Stromal cell of bone marrow (primary cell): ENCODE measurements around the gene GTF2A1.

ENCODE experiments used
- DNase-seq: peaks from one replicate; pipeline ENCODE4 v3.0.0-alpha.2; 2012; ENCODE audit warnings: low read depth

GTF2A1 gene

DNA sequence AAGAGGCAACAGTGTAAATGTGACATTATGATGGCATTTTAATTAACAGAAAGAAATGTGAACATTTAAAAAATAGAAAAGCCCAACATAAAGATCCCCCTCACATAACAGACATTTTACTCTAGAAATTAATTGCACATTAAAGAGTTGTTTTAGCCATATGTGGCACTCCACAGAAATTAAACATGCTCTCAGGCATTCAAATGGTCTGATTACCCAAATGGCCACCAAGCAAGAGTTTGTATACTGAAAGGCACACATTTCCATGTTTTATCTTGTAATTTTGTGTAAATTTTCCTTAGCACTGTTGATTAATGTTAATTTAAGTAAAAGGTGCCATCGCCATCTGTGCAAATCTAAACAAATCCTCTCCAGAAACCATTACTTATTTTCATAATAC is 43.5 kb downstream of the GTF2A1 start:
- DNase-seq, result no peak

DNA sequence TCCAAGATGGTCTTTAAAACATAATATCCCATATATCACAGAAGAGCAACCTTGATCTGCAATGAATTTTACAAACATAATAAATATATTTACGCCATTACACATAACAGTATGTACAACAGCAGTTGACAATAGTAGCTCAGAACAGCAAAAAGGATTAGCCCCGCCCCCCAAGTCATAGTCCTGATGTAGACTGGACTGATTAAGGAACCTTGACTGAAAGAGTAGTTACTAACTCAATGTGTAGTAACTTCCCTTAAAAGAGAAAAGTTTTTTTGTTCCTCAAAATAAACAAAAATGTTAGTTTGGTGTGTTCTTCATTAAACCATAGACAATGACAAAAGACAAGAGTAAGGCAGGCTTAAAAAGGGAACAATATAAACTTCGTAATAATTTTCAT is 44.5 kb downstream of the GTF2A1 start:
- no peak for DNase-seq

DNA sequence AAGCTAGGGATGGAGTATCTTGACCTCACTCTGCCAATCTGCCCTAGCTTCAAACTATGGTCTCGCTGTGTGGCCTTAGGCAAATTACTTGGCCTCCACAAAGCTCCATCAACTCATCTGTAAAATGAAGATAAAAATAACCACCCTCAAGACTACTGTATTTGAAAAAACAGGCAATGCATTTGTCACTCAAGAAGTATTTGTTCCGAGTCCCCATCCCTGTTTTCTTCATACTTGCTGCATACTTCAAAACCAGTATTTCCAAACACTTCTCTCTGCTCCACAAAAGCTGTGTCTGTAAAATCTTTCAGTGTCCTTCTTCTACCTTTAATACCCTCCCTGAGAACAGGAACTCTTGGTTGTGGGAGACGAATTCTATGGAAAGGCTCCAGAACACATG is 47.9 kb downstream of the GTF2A1 start:
- no peak for DNase-seq

DNA sequence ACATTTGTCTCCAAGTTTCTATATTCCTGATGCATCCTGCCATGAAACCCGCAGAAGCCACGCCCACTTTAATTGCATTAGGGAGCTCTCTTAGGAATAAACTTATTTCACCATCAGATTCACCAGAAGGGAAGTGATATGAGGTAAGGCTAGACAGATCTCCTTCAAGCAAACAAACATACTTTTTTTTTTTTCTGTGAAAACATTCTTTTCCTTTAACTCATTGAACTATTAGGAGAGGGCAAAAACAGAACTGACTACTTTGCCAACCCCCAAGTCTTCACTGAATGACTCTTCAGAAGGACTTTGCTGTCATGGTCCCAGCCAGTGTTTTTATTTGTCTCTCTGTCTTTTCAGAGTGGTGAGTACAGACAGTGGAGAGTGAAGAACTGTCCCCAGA is 48.4 kb downstream of the GTF2A1 start:
- DNase-seq, result no peak

DNA sequence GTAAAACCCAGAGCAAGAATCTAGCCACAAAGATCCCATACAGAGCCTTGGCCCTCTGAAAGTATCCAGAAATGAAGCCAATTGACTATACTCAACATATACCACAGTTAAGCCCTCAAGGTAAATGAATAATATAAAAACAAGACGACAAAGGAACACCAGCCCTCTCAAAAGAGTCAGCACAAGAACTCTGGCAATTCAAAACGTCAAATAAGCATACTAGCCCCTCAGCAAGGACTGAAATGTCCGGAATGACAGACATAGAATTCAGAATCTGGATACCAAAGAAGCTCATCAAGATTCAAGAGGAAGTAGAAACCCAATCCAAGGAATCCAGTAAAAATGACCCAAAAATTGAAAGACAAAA is 49.9 kb downstream of the GTF2A1 start:
- no peak for DNase-seq

DNA sequence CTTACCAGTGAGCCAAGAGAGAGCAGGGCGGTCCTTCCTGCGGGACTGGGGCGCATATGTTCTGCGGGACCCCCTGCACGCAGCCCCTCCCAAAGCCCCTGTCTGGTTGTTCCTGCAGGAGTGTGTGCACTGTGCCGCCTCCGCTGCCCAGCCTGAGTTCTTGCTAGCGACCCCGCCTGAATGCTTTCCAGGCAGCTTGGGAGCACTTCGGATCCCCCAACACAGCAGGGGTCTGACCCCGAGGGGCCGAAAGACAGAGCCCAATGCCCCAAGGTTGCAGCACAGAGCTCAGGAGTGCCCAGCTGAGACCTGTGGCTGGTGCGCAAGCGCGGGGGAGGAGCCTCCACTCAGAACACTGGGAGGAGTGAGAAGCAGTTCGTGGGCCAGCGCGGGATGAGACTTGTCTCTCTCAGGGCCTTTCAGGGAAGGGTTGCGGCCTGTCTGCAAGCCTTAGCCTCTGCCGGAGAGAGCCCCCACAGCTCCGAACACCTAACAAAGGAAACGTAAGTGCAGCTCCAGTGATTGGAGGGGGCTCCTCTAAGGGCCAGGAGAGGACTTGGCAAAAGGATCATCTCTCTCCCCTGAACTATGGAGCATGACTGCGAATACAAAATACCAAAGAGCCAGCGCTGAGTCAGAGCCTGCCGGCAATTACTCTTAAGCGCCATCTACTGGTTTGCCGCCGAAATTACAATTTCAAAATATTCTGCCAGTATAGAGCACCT is 50.5 kb downstream of the GTF2A1 start:
- DNase-seq, result peak; percentile 85

DNA sequence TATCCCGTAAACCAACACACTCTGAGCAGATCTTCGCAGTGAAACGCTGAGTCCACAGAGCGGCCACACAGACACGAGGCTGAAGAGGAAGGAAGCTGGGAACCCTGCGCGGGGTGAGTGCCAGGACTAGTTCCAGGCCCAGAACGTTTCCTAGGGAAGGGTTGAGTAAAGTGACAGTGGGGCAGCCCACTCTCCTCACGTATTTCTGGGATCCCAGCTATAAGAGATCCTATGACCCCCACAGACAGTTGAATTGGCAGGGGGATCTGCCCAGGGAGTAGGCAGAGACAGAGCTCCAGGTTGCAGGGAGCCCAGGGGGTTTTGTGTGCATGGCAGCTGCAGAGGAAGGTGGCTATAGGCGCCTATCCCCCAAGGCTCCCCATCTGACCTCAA is 51.1 kb downstream of the GTF2A1 start:
- no peak for DNase-seq

DNA sequence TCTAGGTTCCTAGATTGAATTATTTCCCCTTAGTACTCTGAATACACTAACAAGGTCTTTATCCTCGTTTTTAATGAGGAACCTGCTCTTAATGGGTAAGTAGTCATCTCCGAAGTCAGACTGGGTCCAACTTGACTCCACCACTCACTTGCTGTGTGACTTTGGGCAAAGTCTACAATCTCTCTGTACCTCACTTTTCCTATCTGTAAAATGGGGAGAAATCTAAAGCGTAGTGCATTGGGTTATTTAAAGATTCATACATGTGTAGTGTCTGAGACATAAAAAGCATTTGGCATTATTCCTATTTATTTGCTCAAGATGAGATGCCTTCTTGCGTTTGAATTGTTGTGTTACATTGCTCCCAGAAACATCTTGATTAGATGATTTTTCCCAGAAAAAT is 51.5 kb downstream of the GTF2A1 start:
- no peak for DNase-seq

DNA sequence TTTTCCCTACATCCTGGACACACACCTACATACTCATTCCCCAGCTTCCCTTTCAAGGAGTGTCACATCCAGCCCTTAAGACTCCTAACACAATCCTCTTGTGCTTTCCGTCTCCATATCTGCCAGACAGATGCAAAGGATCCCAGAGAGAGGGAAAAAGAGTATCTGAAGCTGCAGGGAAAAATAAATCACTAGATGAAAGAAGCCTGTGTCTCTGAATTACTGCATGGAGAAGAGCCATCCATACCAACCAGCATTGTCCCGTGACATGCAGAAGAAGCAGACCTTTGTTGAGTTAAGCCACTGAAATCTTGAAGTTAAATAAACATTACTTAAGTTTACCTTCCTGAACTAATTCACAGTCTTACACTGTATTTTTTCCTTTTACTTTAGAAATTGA is 54.6 kb downstream of the GTF2A1 start:
- DNase-seq, result no peak

DNA sequence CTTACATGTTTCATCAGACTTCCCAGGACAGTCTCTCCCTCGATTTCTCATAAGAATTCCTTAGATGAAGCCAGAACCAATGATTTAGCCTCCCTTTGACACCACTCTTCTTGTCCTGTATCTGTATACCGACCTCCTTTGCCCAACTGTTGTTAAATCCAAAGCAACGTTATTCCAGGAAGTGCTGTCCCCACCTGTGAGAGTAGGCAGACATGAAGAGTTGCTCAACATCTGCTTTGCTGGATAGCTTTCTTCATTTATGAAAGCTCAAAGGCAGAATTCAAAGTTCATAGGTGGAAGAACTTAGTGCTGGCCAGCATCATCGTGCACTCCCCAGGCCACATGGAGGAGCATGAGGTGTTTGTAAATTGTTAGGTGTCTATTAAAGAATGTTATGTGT is 55.6 kb downstream of the GTF2A1 start:
- no peak for DNase-seq

DNA sequence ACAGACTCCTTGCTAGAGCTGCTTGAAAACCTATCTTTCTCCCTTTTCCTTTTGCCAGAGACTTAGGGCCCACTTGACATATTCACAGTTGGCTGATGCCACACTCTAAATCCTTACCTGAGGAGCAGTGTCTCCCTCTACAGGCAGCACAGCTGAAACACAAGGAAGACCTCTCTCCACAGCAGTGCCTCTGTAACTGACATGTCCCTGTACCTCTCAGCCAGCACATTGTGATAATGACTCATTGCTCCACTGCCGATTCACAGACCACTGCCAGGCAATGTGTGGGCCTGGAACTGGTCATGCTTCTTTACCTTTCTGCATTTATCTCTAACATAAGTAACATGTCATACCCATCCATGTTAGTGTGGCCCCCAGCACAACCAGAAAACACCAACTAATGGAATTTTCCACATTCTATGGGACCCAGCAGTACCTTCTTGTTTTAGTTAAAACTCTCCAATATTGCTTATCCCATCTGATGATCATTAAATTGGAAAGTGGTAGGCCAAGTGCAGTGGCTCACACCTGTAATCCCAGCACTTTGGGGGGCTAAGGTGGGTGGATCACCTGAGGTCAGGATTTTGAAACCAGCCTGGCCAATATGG is 56.5 kb downstream of the GTF2A1 start:
- DNase-seq, result peak; percentile 62

DNA sequence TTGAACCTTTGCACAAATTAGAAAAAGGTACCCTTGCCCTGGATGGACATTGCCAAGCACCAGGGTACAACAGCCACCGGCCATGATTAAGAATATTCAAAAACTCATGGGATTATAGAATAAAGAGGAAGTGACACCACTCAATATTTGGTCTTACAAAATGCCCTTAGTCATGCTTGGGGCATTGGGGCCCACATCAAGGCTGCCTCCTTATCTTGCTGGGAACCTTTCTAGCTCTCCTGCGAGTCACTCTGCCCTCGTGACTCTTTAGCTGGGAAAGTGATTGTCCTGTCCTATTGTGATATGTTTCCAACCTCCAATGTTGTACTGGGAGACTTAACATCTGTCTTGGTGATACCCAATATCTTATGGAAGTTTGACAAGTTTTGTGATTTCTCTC is 57.8 kb downstream of the GTF2A1 start:
- DNase-seq, result no peak

DNA sequence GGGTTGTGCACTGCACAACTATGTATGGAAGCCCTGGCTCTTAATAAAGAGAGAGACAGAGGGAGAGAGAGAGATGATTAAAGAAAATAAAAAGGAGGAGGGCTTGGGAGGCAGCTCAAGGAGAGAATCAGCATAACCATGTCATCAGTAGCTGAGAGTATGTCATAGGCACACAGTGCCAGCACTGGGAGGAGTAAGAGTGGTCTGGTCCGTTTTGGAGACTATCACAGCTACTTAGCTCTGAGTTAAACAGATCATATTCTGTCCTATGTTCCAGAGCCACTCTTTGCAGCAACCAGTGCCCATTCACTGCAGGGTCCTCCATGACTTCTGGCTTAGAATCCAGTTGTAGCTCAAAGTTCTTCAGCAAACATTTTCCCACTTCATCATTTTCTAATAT is 59.0 kb downstream of the GTF2A1 start:
- DNase-seq, result no peak

DNA sequence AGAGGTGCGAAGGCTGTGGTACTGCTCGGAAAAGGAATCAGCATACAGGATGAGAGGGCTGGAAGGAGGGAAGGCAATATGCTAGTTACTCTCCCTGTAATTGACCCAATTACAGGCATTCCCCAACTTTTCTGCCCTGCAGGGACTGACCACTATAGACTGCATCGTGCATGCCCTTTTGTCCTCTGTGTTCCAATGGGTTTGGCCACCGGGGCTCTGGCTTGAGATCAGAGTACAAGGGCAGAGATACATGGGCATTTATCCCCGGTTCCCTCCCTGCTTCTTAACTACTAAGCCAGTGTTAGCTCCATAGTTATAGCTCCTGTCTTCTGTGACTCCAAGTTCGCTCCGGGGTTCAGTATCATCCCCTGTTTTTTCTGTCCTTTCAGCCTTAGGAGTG is 59.7 kb downstream of the GTF2A1 start:
- DNase-seq, result no peak

DNA sequence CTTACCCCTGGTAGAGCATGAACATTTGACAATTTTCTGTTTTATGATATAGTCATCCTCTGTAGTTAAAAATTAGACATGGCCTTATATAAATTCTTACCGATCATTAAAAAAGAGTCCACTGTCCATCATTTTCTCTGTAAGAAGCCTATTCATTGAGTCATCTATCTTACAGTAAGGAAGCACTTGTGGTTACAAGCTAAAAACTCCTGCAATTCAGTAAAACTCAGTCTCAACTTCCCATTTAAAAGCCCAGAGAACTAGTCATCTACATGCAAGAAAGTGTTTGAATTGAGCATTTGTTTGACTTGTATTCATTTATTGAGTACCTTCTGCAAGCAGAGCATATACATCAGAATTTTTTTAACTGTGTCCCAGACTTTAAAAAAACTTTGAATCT is 63.3 kb downstream of the GTF2A1 start:
- no peak for DNase-seq

DNA sequence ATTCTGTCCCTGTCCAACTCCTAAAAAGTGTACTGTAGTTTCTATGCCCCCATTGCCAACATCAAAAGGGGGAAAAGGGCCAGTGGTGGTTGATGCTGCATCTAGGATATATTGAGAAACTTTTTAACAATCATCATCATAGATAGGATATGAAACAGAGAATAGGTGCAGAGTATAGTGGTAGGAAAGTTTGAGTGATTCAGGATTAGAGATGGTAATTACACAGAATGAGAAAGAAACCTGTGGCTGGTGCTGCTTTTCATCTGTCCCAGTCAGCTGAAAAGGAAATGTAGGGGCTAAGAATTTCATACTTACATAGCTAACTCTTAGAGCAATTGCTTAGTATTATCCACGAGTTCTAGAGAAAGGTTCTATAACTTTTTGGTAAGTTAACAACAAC is 67.6 kb downstream of the GTF2A1 start:
- DNase-seq, result no peak

DNA sequence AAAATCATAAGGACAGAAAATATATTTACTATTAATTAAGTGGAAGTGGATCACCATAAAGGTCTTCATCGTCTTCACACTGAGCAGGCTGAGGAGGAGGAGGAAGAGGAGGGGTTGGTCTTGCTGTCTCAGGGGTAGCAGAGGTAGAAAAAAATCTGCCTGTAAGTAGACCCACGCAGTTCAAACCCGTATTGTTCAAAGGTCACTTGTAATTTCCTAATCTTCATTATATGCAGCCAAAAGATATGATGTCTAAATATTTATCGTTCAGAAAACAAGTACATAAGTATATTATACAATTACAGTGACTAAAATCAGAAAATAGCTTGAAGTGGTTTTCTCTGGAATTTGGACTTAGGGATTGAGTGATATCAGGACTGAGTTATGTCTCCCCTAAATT is 72.1 kb downstream of the GTF2A1 start:
- no peak for DNase-seq

DNA sequence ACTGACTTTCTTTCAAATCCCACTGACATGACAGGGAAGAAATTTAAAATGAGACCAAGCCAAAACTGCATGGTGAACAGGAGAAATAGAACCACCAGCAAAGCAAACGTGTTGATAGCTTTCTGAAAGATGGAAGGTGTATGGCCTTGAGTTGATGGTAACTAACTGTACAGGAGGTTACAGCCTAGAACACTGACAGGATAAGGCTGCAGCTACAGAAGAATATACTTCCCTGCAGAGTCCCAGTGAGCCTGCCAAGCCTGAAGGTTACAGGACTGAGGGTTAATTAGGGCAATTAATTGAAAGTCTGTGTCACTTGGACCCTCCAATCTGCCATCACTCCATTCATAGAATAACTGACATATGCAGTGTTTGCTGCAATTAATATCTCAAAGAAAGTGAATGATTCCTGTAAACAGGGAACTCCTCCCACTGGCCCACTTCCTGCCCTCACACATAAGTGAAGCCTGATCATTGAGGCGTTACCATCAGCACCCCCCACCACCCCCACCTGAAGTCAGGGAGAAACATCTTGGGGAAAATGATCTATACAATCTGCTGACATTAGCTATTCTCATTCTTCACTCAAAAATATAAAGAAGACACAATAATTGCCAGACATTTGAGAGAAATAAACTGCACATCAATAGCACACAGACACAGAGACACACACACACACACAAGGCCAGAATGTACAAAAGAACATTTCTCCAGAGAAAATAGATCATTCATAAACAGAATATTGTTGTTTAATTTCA is 73.4 kb downstream of the GTF2A1 start:
- DNase-seq, result no peak

DNA sequence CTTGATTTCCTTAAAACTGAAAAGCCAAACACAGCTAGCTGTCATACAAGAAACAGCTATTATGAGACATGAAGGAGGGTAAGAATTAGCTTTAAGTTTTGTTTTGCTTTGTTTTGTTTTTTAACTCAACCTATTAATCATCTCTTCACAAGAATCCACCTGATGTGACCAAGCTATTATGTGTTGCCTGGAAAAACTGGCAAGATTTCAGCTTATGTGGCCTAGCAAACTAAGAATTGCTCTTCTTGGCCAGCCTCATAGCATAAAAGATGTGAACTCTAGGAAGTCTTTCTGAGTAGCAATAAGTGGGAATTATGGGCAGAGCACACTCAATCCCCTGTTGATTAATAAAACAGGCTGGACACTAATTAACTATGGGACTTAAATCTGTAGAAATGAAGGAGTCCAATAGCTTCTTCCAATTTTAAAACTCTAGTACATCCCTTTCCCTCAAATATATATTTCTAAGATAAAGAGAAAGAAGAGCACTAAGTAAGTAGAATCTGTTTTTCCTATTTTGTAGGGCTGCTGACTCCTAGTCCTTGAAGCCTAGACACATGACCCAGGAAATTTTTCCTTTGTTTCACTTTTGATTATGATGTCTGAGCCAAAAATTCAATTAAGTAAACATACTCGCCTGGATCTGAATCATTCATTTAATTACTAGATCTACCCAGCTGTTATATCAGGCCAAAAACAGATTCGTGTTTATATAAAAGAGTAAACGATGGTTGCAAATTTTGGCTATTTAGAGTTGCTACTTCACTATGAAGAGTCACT is 75.7 kb downstream of the GTF2A1 start:
- no peak for DNase-seq

DNA sequence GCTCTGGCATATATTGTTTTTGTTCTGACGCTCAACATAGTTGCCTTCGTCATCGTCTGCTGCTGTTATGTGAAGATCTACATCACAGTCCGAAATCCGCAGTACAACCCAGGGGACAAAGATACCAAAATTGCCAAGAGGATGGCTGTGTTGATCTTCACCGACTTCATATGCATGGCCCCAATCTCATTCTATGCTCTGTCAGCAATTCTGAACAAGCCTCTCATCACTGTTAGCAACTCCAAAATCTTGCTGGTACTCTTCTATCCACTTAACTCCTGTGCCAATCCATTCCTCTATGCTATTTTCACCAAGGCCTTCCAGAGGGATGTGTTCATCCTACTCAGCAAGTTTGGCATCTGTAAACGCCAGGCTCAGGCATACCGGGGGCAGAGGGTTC is 77.0 kb downstream of the GTF2A1 start:
- no peak for DNase-seq

DNA sequence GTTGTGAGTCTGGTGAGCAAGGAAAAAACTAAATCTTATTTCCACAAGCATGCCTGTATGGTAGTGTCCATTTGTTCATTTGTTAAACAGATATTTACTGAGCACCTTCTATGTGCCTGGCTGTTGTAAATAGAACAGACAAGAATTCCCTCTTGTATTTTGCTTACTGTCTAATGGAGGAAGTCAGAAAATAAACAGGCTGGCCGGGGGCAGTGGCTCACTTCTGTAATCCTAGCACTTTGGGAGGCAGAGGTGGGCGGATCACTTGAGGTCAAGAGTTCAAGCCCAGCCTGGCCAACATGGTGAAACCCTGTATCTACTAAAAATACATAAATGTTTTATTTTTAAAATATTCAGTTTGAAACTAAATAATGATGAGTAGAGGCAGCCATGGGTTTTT is 79.3 kb downstream of the GTF2A1 start:
- no peak for DNase-seq

DNA sequence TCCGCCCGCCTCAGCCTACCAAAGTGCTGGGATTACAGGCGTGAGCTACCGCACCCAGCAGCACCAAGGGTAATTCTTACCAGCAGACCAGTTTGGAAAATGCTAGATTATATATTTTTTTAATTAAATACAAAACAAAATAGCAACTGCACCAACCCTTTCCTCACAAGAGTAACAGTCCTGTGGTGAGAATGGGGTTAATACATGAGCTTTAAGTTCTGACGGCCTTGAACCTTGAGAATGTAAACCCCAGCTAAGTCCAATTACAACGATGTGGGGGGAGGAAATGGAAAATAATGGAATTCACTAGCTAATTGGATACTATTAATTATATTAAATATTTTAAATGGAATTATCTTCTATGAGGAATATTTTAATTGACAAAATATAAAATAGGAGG is 82.3 kb downstream of the GTF2A1 start:
- DNase-seq, result no peak

DNA sequence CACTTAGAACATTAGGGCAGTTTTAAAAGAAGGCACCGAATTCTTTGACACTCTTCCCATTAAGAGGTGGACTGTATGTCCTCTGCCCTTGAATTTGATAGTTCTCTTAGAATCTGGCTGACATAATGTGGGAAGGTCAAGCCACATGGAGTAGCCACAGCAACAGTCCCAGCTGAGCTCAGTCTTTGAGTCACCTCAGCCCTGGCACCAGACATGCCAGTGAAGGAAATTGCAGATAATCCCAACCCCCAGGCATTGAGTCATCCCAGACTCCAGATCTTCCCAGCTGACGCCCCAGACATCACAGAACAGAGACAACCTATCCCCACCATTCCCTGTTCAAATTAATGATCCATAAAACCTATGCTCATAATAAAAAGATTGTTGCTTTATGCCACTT is 83.4 kb downstream of the GTF2A1 start:
- DNase-seq, result peak; percentile 80
